ENCODE data around the gene AHI1.

AHI1 gene

GRCh38 chr6:135236732-135237131, 260.8 kb downstream of the AHI1 start:
- DNase-seq (ENCODE audit: extremely low read depth in 1 of 2, low read depth in 1 of 2): no peak

- no peak for DNase-seq (ENCODE audit: extremely low read depth in 1 of 2, low read depth in 1 of 2)
Observed at GRCh38 chr6:135236319-135236718, 261.2 kb downstream of the AHI1 start.

DNA sequence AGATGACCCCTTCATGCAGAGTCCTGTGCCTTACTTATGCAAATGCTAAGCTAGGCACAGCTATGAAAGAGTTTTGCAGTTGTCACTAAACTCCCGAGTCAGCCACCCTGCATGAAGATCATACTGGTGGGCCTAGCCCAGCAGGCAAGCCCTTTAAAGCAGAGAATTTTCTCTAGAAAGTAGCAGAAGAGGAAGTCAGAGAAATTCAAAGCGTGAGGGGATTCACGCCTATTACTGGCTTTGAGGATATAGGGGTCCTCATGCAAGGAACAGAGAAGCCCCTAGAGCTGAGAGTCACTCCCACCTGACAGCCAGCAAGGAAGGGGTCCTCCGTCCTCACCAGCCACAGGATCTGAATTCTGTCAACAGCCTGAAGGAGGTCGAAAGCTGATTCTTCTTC, 261.8 kb downstream of the AHI1 start:
- DNase-seq (ENCODE audit: extremely low read depth in 1 of 2, low read depth in 1 of 2): no peak

DNA sequence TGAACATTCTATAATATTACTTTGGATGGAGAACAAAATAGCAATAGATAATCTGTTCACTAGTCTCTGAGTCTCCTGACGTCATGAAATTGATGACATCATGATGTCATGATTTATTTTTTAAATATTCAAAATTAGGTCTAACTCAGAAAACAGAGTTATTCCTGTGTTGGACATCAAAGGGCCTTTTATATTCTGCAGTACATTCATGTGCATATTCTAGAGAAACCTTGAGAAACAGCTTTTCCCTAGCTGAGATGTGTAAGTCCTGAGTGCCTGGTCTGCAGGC, 263.1 kb downstream of the AHI1 start:
- no peak for DNase-seq (ENCODE audit: extremely low read depth in 1 of 2, low read depth in 1 of 2)

DNA sequence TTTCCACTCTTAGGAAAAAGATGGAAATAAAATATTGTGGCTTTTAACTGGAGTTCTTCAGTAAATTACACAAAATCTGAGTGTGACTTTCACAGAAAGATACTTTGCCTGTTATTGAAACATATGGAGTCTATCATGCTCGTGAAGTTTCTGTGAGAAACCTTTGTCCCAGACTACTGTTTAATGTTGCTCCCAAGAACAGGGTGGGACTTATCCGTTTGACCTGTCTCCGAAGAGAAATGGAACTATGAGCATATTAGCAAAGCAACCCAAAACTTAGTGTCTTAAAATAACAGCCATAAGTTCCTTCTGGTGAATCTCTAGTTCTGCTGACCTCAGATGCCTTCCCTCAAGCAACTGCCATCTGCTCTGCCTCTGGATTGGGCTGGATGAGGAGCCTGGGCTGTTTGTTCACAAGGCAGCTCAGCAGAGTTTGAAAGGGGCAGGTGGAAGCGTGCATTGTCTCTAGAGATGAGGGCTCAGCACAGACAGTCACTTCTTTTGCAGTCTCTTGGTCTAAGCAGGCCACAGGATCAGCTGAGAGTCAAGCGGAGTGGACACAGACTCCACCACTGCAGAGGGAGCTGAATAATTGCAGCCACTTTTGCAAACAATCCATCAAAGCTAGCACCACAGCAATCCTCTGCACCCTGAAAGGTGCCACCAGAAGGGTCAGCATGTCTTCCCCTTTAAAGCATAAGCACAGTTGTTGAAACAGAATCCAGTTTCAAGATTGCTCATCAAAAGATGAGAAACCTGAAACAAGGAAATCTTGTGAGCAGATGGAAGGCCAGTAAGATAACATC, 263.7 kb downstream of the AHI1 start:
- DNase-seq (ENCODE audit: extremely low read depth in 1 of 2, low read depth in 1 of 2): no peak

Measured in stimulated activated CD8-positive, alpha-beta memory T cell treated with anti-CD3 and anti-CD28 coated beads, Interleukin-7, amount 100 ng/mL, for 48 hours (primary cell).